GM19023 (cell line): ENCODE data around the gene OVCA2.
A peak's percentile ranks its signal among the peaks of the same experiment; 100 is the strongest.

Experiments used
- ATAC-seq: cut with Tn5 transposase; IDR thresholded peaks from one replicate; pipeline ENCODE4 v1.9.1; 2021; ENCODE audit warnings: mild to moderate bottlenecking, moderate library complexity; ENCODE audit not compliant: unreplicated experiment

Gene OVCA2

GRCh38 chr17:2051933-2052559 is 10.2 kb downstream of the OVCA2 start:
- ATAC-seq: no peak

- no peak for ATAC-seq
Measured at GRCh38 chr17:2053380-2054261, 11.8 kb downstream of the OVCA2 start.

DNA sequence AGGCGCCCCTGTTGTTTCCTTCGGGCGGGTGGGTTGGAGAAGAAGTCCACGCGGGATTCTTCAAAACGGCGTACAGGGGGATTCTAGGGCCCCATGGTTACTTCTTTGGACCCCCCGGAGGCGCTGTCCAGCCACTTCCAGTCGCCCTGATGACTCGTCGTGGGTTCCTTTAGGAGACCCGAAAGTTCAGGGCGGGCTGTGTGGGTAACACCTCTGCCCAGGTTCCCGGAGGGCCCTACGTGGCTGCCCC is 12.4 kb downstream of the OVCA2 start:
- no peak for ATAC-seq

GRCh38 chr17:2054512-2055291 is 12.9 kb downstream of the OVCA2 start, which contains the start of gene HIC1:
Gene HIC1, plus strand, starts transcription at chr17:2055103. Its CDS starts 1,588 bp downstream, at chr17:2056691.
- ATAC-seq: peak; percentile 36

GRCh38 chr17:2055292-2056205 is 13.7 kb downstream of the OVCA2 start:
- ATAC-seq: no peak

DNA sequence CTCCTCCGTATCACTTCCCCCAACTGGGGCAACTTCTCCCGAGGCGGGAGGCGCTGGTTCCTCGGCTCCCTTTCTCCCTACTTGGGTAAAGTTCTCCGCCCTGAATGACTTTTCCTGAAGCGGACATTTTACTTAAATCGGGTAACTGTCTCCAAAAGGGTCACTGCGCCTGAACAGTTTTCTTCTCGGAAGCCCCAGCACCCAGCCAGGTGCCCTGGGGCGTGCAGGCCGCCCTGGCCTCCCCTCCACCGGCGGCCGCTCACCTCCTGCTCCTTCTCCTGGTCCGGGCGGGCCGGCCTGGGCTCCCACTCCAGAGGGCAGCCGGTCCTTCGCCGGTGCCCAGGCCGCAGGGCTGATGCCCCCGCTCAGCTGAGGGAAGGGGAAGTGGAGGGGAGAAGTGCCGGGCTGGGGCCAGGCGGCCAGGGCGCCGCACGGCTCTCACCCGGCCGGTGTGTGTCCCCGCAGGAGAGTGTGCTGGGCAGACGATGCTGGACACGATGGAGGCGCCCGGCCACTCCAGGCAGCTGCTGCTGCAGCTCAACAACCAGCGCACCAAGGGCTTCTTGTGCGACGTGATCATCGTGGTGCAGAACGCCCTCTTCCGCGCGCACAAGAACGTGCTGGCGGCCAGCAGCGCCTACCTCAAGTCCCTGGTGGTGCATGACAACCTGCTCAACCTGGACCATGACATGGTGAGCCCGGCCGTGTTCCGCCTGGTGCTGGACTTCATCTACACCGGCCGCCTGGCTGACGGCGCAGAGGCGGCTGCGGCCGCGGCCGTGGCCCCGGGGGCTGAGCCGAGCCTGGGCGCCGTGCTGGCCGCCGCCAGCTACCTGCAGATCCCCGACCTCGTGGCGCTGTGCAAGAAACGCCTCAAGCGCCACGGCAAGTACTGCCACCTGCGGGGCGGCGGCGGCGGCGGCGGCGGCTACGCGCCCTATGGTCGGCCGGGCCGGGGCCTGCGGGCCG is 14.7 kb downstream of the OVCA2 start:
- no peak for ATAC-seq

DNA sequence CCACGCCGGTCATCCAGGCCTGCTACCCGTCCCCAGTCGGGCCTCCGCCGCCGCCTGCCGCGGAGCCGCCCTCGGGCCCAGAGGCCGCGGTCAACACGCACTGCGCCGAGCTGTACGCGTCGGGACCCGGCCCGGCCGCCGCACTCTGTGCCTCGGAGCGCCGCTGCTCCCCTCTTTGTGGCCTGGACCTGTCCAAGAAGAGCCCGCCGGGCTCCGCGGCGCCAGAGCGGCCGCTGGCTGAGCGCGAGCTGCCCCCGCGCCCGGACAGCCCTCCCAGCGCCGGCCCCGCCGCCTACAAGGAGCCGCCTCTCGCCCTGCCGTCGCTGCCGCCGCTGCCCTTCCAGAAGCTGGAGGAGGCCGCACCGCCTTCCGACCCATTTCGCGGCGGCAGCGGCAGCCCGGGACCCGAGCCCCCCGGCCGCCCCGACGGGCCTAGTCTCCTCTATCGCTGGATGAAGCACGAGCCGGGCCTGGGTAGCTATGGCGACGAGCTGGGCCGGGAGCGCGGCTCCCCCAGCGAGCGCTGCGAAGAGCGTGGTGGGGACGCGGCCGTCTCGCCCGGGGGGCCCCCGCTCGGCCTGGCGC is 15.4 kb downstream of the OVCA2 start:
- no peak for ATAC-seq

DNA sequence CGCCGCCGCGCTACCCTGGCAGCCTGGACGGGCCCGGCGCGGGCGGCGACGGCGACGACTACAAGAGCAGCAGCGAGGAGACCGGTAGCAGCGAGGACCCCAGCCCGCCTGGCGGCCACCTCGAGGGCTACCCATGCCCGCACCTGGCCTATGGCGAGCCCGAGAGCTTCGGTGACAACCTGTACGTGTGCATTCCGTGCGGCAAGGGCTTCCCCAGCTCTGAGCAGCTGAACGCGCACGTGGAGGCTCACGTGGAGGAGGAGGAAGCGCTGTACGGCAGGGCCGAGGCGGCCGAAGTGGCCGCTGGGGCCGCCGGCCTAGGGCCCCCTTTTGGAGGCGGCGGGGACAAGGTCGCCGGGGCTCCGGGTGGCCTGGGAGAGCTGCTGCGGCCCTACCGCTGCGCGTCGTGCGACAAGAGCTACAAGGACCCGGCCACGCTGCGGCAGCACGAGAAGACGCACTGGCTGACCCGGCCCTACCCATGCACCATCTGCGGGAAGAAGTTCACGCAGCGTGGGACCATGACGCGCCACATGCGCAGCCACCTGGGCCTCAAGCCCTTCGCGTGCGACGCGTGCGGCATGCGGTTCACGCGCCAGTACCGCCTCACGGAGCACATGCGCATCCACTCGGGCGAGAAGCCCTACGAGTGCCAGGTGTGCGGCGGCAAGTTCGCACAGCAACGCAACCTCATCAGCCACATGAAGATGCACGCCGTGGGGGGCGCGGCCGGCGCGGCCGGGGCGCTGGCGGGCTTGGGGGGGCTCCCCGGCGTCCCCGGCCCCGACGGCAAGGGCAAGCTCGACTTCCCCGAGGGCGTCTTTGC is 16.2 kb downstream of the OVCA2 start:
- no peak for ATAC-seq

GRCh38 chr17:2058586-2059546 is 17.0 kb downstream of the OVCA2 start:
- no peak for ATAC-seq

GRCh38 chr17:2059547-2060384 is 17.9 kb downstream of the OVCA2 start:
- ATAC-seq: no peak

- no peak for ATAC-seq
Measured at GRCh38 chr17:2060385-2060658, 18.5 kb downstream of the OVCA2 start.

DNA sequence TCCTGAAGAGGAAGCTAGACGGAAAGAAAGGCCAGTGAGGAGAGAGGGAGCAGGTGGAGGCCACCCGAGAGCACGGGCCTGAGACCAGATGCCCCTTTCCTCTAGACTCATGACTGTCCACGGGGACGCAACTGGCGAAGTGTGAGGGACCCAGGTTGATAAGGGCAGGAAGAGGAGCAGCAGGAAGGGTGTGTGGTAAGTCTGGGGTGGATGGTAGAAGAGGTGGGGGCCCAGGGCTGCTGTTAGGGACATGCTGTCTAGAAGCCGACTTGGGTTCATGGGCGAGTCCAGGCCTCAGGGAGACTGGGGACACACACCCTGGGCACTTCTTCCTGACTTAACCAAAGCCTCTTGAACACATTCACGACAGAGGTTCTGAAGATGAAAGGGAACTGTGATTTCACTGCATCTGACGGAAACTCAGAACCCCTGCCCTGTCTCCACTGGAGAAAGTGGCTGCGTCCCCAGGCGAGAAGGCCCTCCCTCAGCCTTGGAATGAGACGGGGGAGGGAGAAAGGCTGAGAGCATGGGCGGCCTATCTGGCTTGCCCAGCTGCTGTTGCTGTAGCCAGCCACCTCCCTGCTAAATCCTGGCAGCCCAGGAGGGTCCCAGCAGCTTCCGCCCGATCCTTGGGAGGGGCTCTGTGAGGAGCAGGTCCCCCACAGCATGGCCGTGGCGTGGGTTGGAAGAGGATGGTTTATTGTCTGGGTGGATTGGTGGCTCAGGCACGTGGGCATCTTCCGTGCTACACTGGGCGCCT is 19.0 kb downstream of the OVCA2 start:
- no peak for ATAC-seq

- ATAC-seq: no peak
Measured at GRCh38 chr17:2061441-2061958, 19.7 kb downstream of the OVCA2 start.

- ATAC-seq: no peak
Measured at GRCh38 chr17:2062571-2063183, 20.9 kb downstream of the OVCA2 start.
